ENCODE results near the gene PPM1M.

DNA sequence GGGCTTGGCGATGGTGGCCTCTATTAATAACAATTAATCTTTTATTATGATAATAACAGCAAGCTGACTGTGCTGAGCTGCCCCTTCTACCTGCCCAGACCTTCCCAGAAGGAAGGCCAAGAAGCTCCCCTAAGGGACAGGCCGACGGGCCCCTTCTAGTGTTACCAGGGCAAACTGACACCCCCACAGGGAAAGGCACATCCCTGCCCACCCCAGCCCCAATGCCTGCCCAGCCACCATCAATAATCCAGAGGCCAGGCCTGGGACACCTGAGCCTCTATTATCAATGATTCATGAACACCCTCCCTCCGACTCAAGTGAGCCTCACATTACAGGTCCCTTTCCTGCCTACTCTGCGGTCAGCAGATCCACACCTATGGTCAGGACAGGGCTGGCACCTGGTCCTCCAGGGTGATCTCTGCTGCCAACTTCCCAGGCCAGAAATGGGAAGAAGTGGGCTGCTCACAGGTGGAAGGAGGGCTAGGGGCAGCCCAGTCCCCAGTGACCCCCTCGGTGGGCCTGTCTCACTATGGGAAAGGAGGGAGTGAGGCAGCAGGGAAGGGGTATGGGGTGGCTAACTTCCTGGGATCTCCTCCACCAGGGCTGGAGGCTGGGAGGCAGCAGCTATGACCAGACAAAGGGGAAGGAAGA is 8.4 kb upstream of the PPM1M start:
- TF ChIP-seq WRNIP1 (IDR thresholded peaks at IDR 0.05; ENCODE audit: borderline replicate concordance, low read depth, low read length) (no peak), EP300 (IDR thresholded peaks at IDR 0.05; ENCODE audit: borderline replicate concordance in 1 of 2, control insufficient read depth in 1 of 2, low read depth in 2 of 2, low read length in 2 of 2) (no peak), TCF7 (IDR thresholded peaks at IDR 0.05; ENCODE audit: borderline replicate concordance) (no peak), JUND (IDR thresholded peaks at IDR 0.05; ENCODE audit: low read depth, low read length) (no peak), SIN3A (IDR thresholded peaks at IDR 0.05; ENCODE audit: low read depth, low read length) (no peak), BRCA1 (IDR thresholded peaks at IDR 0.05; ENCODE audit: low read depth, low read length) (no peak), NR2C2 (IDR thresholded peaks at IDR 0.05; ENCODE audit: borderline replicate concordance, control insufficient read depth, insufficient read length, low read depth) (no peak), NR2C1 (IDR thresholded peaks at IDR 0.05) (no peak), HDAC2 (IDR thresholded peaks at IDR 0.05) (no peak), POU2F2 (IDR thresholded peaks at IDR 0.05; ENCODE audit: borderline replicate concordance, low read depth, low read length) (no peak), NRF1 (conservative IDR thresholded peaks at IDR 0.05; ENCODE audit: low read depth, low read length) (no peak), ESRRA (IDR thresholded peaks at IDR 0.05; ENCODE audit: low read length) (no peak)
